ENCODE measurements around the gene GABPB1.

- TF ChIP-seq CTCF (IDR thresholded peaks at IDR 0.05) (no peak), POLR2A (IDR thresholded peaks at IDR 0.05) (no peak)
Observed at GRCh38 chr15:50321680-50322210, 33.3 kb downstream of the GABPB1 start.

All from body of pancreas (tissue), 4 donors.